SK-N-SH (cell line): ENCODE results near the gene SUSD3.

Experiments used
- CTCF ChIP-seq: fragments of 200-600 bp; sonication (generic); IDR thresholded peaks from 2 replicates; pipeline ENCODE4 v1.6.1; 2017; ENCODE audit warnings: antibody characterized with exemption, mild to moderate bottlenecking, moderate library complexity
- EP300 ChIP-seq, 2 experiments: IDR thresholded peaks; 2 replicates each; pipeline versions ENCODE4 v1.4.0 to v1.6.1; 2012; ENCODE audit warnings: borderline replicate concordance in 1 of 2, low read depth in 1 of 2, low read length in 1 of 2
- EZH2phosphoT487 ChIP-seq: fragments of 200-600 bp; sonication (generic); IDR thresholded peaks from 2 replicates; pipeline ENCODE4 v1.6.1; 2017; ENCODE audit warnings: low read depth, mixed run types, mild to moderate bottlenecking, antibody characterized with exemption, moderate library complexity, borderline replicate concordance
- FOXM1 ChIP-seq: IDR thresholded peaks from 2 replicates; pipeline ENCODE4 v1.4.0; 2012; ENCODE audit warnings: low read depth, mild to moderate bottlenecking
- MAX ChIP-seq: IDR thresholded peaks from 2 replicates; pipeline ENCODE4 v1.4.0; 2012; ENCODE audit warnings: low read depth
- POLR2AphosphoS5 ChIP-seq: IDR thresholded peaks from 2 replicates; pipeline ENCODE4 v1.6.1; 2012; ENCODE audit warnings: low read depth, low read length
- RCOR1 ChIP-seq: fragments of 150-350 bp; IDR thresholded peaks from 2 replicates; pipeline ENCODE4 v1.6.1; 2017; ENCODE audit warnings: antibody characterized with exemption, low read length
- SIN3A ChIP-seq: IDR thresholded peaks from 2 replicates; pipeline ENCODE4 v1.6.1; 2012; ENCODE audit warnings: low read depth, mild to moderate bottlenecking, low read length, moderate library complexity, borderline replicate concordance
- TCF12 ChIP-seq: IDR thresholded peaks from 2 replicates; pipeline ENCODE4 v1.4.0; 2012
- USF2 ChIP-seq: fragments of 150-350 bp; IDR thresholded peaks from 2 replicates; pipeline ENCODE4 v1.6.1; 2017; ENCODE audit warnings: antibody characterized with exemption, low read length, low read depth, borderline replicate concordance

DNA sequence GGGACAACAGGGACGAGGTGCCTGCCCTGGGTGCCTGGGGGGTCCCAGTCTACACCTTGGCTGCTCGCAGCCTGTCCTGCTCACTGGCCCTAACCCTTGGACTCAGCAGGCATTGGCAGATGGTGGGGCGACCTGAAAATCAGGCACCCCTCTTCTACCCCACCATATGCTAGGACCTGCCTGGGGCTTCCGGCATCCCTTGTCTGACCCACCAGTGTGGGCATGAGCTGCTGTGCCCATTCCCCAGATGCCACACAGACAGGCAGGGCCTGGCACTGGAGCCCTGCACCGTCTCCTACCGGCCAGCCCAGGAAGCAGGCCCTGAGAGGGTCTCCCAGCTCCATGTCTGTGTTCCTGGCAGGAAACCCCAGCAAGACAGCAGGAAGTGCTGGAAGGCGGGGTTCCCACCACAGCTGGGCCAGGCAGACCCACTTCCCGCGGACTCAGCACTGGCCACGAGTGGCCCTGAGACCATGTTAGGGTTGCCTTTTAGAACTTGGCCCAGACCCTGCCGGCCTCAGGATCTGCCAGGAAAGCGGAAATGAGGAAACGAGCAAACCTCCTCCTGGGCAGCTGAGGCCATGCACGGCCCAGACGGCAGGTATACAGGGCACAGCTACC is 72.5 kb downstream of the SUSD3 start:
- TF ChIP-seq EP300 (IDR thresholded peaks at IDR 0.05; ENCODE audit: borderline replicate concordance in 1 of 2, low read depth in 1 of 2, low read length in 1 of 2) = no peak
- no peak for TF ChIP-seq MAX
- no peak for TF ChIP-seq CTCF
- no peak for TF ChIP-seq FOXM1
- no peak for TF ChIP-seq USF2
- TF ChIP-seq RCOR1 = no peak
- no peak for TF ChIP-seq TCF12
- no peak for TF ChIP-seq EZH2phosphoT487
- TF ChIP-seq POLR2AphosphoS5 = no peak
- TF ChIP-seq SIN3A = no peak
